ENCODE measurements around the gene LAPTM5.

The LAPTM5 gene

GRCh38 chr1:30755334-30755733, 2.2 kb downstream of the LAPTM5 start:
- DNase-seq, result no peak

- no peak for DNase-seq
These were observed 2.8 kb downstream of the LAPTM5 start for GRCh38 chr1:30754684-30755171.

GRCh38 chr1:30753660-30754123, 3.9 kb downstream of the LAPTM5 start:
- DNase-seq, result no peak

GRCh38 chr1:30753118-30753517, 4.5 kb downstream of the LAPTM5 start:
- no peak for DNase-seq

GRCh38 chr1:30752651-30752908, 5.0 kb downstream of the LAPTM5 start:
- DNase-seq, result no peak

GRCh38 chr1:30751830-30752650, 5.5 kb downstream of the LAPTM5 start:
- DNase-seq, result no peak

DNA sequence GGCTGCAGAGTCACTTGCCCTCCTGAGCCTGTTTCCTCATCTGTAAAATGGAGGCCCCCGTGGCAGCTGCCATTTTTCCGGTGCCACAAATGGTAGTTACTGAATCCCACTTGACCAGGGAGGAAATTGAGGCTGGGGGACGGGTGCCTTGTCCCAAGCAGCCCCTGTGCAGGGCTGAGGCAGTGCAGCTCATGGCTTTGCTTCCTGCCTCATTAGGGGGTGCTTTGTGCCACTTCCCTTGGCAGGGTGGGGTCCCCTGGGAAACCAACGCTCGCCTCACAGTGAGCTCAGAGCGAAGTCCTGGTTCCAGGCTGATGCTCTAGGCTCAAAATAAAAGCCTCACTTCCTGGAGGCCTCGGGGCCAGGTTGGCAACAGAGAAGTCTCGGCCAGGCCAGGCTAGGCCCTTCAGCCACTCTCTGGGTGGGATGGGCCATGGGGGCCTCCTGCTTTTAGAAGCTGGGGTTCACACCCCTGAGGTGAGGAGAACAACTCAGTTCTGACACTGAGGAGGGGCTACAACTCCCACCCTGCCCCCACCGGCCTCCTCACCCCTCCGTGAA, 6.8 kb downstream of the LAPTM5 start:
- DNase-seq, result no peak

DNA sequence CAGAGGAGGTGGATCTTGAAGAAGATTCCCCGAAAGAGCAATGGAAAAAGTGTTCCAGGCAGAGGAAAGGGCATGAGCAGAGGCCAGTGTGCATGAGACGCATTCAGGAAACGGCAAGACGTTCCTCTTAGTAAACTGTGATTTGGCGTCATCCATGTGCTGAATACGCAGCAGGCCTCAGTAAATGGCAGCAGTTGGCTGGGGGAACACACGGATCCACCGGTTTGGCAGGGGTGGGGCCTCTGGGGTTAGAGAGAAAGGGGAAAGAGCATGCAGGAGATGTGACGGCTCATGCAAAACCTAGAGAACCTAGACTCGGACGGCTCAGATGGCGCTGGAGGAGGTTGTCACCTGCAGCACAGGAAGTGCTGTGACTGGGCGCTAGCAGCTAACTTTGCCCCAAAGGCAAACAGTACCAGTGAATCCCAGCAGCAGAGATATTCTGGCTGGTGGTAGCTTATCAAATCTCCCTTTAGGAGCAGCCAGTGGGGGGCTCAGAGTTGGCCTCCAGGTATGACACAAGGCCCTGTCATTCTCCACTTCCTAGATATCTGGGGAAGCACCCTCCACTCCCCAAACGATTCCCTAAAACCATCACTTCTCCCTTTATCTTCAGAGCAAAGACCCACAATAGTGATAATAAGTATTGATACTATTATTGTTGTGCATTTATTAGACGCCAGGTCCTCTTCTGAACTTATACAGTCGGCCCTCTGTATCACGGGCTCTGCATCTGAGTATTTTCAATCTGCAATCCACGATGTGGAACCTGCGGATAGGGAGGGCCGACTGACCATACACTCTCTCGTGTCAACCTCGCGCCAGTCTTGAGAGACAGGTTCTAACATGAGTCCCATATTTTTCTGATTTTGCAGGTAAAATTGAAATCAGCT, 7.6 kb downstream of the LAPTM5 start:
- no peak for DNase-seq

- DNase-seq, result peak; percentile 59
These were observed 8.7 kb downstream of the LAPTM5 start for GRCh38 chr1:30748699-30749401.

DNA sequence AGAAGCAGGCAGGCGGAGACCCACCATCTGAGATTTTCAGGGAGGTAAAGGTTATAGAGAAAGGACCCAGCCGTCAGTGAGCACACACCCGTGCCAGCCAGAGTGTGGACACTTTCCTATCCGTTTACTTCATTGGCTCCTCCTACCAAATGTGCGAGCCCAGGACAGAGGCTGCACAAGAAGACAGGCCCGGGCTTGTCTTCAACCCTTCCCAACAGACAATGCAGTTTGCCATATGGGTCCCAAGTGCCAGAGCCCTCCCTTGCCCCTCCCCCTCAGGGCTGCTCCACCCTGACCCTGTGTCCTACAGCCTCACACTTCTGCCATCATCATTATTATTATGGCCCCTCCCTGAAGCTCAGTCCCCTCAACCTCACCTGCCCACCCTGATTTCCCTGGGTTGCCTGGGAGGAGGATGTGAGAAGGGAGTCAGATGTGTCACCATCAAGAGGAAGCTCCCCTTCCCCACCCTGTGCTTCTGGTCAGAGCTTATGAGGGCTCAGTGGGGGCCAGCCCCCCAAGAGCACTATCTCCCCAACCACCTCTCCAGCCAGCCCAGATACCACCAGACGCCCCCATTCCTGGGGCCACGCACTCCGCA, 9.4 kb downstream of the LAPTM5 start:
- DNase-seq, result no peak

DNA sequence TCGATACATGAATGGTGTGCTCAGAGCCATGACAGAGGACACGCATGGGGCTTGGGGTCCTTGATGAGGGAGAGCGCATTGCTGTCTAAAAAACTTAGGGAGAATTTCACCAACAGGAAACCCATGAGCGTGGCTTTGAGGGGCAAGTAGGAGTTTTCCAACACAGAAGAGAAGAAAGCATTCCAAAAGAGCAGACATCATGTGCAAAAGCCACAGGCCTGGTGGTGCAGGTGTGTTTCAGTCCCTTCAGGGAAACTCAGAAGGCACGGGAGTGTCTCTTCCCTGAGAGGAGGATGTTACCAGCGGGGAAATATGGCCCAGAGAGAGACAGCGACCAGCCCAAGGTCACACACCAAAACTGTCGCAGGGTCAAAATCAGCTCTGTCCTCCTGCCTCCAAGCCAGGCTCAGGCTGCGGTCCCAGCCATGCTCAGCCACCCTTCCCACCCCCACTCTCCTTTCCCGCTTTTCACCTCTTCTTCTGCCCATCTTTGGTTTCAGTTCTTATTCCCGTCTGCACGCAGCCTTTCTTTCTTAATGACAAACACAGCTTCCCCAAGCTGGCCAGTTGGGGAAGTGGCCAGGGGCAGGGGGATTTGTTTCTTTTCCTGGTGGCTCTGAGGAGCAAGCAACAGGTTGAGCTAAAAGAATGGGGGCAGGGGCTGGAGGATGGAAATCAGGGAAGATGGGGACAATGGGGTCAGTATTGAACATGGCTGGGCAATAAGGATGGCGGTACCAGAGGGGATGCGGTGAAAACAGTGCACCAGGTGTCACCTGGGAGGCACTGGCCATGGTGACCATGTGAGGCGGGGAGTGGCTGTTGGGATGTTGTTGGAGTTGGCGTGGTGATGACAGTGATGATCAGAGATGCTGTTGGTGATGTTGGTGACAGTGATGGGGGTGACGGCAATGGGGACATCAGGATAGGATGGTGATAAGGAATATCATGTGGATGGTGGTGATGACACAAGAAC, 10.3 kb downstream of the LAPTM5 start:
- no peak for DNase-seq

DNA sequence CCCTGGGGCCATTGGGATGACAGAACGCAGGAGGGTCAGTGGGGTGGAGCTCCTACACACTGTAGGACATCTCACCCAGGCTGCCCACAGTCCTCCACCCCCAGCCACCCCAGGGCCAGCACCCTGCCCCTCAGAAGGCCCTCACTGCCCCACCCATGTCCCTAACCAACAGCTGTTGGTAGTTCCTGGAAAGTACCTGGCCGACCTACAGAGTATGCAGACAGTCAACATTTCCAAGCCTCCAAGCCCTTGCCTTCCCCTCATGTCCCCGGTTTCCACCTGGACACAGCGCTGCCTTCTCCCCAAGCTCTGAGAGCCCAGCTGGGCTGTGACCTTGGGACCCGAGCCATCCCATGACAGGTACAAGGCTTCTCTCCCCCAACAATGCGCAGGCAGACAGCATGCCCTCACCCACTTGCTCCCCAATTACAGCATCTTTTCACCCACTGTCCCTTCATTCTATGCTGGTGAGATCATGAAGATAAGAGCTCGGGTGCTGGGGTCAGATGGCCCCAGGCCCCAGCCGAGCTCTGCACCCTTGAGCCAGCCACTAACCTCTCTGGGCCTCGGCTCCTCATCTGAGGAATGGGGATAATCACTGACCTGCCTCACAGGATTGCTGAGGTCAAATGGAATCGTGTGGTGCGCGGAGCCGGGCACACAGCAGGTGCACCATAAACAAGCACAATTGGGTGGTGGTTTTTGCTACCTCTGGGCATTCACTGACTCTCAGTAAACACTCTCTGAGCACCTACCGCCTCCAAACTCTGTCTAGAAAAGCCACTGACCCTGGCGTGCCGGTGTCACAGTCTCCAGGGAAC, 11.2 kb downstream of the LAPTM5 start:
- no peak for DNase-seq

DNA sequence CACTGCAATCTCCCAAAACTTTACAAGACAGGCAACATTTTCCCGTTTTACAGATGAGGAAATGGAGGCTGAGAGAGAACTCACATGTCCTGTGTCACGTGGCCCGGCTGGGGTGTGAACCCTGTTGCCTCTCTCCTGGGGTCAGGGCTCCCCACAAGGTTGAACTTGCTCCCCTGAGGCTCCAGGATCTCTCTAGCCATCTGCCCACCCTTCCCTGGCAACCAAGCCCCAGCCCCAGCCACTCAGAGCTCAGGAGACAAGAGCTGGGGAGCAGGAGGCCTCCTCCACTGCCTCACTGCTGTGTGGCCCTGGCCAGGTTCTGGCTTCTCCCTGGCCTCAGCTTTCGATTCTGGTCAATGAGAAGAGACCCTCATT, 11.8 kb downstream of the LAPTM5 start:
- DNase-seq, result no peak

DNA sequence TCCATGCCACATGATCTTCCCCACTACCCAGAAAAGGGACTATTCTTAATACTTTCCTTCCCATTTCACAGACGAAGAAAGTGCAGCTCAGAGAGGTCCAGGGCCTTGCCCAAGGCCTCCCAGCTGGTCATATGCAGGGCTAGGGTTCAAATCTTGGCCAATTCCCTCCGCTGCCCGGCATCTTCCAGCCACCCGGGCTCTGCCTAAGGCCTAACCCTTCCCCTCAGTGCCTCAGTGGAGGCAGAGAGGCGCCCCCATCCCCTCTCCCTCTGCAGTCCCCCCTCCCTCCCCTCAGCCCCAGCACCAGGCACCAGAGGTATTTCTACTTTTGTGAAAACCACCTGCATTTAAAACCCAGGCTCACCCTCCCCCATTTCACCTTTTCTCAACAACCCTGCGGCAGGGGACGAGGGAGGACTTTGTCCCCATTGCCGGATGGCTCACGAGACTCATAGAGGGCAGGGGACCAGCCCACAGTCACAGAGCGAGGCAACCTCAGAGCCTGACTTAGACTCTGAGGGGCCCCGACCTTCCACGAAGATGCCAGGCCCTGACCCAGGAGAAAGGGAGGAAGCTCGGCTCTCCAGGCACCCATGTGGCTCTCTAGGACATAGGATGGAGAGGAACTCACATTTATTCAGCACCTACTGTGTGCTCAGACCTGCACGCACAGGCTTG, 12.3 kb downstream of the LAPTM5 start:
- no peak for DNase-seq

GRCh38 chr1:30744060-30744756, 13.4 kb downstream of the LAPTM5 start:
- no peak for DNase-seq

DNA sequence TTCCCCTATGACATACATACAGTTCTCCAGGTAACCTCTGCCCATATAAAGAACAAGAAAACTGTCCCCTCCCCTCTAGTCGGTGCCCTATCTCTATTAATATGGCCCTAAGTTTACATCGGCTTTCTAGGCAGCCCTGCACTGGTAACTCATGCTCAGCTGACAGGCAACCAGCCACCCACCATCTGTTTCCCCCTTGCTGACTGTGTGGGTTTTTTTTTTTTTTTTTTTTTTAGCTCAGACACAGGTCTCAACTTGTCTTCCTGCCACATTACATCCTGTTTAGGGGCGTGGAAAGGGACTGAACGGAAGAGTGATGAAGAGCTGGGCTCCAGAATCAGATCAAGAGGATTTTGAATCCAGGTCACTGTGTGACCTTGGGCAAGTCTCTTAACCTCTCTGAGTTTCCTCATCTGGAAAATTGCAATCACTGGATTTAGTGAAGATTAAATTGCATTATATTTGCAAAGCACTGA, 14.0 kb downstream of the LAPTM5 start:
- DNase-seq, result no peak

DNA sequence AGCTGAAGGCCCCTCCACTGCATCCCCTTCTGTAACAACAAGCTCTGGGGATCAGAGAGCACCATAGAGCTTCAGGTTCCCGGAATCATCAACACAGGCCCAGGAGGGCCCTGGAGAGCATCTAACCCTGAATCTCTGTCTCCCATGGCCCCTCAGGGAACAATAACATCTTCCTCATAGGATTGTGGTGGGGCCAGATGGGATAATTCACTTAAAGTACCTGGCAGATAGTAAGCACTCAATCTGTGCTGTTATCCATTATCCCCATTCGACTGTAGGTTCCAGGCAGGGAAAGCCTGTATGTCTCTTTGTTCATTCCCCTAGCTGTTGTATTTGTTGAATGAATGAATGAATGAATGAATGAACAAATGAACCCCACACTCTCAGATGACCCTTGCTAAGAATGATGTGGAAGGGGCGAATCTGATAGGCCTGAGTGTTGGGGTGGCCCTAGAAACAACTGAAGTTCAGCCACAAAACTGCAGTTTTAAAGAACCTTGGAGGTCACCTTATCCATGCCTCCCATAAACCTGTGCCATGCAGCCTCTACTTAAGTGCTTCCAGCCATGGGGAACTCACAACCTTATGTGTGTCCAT, 14.5 kb downstream of the LAPTM5 start:
- no peak for DNase-seq

DNA sequence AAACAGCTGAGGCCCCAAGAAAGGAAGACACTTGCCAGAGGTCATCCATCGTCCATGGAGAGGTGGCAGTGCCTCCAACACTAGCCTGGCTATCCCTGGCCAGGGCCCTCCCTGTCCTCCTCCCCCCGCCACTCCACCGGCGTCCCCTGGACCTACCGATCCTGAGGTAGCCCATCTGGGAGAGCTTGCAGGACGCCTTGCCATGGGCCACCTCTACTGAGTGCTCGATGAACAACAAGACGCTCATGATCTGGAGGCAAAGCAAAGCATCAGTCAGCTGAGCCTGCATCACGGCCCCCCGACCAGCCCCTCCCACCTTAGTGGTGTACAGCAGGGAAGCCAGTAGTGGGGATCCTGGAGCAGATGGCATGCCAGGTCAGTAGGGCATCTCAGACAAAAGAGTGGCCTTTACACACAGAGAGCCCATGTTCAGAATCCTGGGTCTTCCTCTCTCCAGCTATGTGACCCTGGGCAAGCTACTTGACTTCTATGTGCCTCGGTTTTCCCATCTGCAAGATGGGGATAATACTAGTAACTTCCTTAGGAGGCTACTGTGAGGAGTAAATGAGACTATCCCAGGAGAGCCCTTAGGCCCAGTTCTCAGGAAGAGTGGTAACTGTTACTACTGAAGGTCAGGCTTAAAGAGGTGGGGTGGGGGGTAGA, 15.1 kb downstream of the LAPTM5 start:
- no peak for DNase-seq
